NT2/D1 (cell line): ENCODE results near the gene NOL8.

Source experiments
- SUZ12 ChIP-seq: IDR thresholded peaks from 2 replicates; pipeline ENCODE4 v1.6.1; 2011; ENCODE audit not compliant: insufficient read length, insufficient read depth; ENCODE audit errors: extremely low read depth
- YY1 ChIP-seq: IDR thresholded peaks from 2 replicates; pipeline ENCODE4 v1.6.1; 2011; ENCODE audit not compliant: insufficient read length, insufficient read depth

- TF ChIP-seq SUZ12 (no peak), YY1 (no peak)
Measured at GRCh38 chr9:92293452-92294296, 31.5 kb downstream of the NOL8 start, which contains the start of gene IARS1.
